Measurements from ENCODE around the gene ZNF76.

The ZNF76 gene

DNA sequence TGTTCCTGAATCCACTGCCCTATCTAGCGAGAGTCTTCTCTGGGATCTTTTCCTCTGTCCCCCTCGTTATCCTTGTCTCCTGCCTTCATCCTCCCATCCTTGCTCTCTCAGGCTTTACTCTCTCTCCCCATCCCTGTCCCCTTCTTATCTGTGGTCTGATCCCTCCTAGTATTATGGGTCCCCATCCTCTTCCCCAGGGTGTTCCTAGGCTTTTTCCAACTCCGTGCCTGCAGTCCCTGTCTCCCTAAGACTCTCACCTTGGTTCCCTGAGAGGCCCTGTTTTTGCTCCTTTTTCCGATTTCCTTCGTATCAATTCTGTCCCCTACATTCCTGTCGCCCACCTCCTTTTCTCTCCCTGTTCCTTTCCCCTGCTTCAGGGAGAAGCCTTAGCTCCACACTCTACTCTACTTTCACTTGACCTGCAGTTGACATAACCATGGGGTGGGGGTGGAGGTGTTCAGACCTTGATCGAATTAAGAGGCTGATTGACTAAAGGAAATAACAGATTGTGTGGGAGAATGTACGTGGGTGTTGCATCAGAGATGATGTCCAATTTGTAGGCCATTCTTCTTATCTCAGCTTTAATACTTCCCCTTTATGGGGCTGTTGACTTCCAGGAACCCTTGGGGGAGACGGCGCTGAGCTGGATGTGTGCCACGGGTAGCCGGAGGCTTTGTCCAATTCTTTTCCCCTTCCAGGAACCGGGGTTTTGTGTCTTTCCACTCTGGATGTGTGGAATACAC, 83.7 kb downstream of the ZNF76 start:
- peak overlapping the region; percentile 70; the same call in 1 of the 2 replicates for H3K27ac ChIP-seq

DNA sequence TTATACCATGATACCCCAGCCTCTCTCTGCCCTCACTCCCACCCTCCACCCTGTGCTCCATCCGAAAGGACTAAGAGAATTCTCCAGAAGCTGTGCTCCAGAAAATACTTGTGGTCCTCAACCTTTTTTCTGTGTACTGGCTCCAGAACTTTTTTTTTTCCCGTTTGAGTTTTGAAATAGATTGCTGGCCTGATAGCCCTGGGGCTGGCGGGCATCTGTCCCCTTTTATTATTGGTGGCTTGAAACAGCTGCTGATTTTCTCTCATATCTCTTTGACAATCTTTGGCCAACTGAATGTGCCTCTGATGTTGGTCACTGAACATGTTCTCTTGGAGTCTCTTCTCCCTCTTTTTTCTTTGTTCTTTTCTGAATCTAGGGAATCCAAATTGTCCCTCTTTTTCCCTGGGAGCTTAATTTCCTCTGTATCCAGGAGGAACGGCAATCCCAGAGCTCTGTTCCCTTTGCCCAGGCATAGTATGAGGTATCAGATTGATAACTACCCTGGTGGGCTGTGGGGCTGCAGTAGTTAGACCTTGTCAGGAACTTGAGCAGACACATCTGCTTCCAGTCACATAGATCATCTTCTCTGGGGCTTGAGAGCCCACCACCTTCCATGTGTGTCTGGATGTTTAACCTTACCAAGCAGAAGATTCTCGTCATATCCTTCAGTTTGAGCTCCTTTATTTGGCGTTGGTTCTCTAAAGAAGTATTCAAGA, 84.5 kb downstream of the ZNF76 start:
- H3K27ac ChIP-seq: no peak overlapping the region
- TF ChIP-seq CTCF (conservative IDR thresholded peaks at IDR 0.05): no peak

More for the DNA sequence above, 83.7 kb downstream of the ZNF76 start:
- TF ChIP-seq CTCF (conservative IDR thresholded peaks at IDR 0.05): no peak
